22Rv1 (cell line): ENCODE measurements around the gene PRDM15.

Experiments
- ZFX ChIP-seq: fragments of 450-650 bp; IDR thresholded peaks from 2 replicates; pipeline ENCODE4 v1.6.1; 2017; ENCODE audit warnings: antibody characterized with exemption, borderline replicate concordance
- TF ChIP-seq, protein P1 (sequence below): fragments of 450-650 bp; IDR thresholded peaks from 2 replicates; pipeline ENCODE4 v1.5.1; 2017; ENCODE audit warnings: mild to moderate bottlenecking

DNA sequence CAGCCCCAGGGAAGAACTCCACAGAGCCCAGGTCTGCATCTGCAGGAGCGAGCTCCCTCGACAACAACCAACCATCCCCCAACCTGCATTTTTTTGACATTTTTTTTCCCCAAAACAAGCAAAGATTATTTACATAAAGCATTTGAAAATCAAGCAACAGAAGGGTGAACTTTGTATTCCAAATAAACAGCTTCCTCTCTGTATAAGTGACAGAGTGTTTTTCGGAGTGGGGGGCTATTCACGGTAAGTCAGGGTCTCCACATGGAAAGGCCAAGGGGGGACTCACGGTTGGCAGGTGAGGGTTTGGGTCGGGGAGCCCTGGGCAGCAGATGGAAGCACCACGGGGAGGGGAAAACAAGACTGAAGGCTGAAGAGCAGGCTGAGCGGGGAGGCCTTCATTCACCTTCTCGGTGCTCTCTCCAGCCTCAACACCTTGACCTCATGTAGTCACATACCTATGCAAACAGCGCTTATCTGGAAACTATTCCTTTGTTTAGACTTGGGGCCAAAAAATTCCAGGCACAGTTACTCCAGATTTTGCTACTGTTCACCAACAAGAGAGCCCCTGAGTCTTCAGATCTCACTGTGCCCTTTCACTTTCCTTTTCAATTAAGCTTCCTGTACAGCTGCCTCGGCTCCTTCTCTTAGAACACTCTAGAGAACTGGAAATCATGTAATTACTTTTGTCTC, 47.1 kb upstream of the PRDM15 start:
- TF ChIP-seq, protein P1, sequence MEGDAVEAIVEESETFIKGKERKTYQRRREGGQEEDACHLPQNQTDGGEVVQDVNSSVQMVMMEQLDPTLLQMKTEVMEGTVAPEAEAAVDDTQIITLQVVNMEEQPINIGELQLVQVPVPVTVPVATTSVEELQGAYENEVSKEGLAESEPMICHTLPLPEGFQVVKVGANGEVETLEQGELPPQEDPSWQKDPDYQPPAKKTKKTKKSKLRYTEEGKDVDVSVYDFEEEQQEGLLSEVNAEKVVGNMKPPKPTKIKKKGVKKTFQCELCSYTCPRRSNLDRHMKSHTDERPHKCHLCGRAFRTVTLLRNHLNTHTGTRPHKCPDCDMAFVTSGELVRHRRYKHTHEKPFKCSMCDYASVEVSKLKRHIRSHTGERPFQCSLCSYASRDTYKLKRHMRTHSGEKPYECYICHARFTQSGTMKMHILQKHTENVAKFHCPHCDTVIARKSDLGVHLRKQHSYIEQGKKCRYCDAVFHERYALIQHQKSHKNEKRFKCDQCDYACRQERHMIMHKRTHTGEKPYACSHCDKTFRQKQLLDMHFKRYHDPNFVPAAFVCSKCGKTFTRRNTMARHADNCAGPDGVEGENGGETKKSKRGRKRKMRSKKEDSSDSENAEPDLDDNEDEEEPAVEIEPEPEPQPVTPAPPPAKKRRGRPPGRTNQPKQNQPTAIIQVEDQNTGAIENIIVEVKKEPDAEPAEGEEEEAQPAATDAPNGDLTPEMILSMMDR, result no peak
- TF ChIP-seq ZFX, result no peak
